ENCODE results near the gene MGRN1.

- TF ChIP-seq CTCF (IDR thresholded peaks at IDR 0.05), result no peak
- TF ChIP-seq POLR2A (IDR thresholded peaks at IDR 0.05), result no peak
- TF ChIP-seq POLR2AphosphoS5 (IDR thresholded peaks at IDR 0.05), result no peak
Observed at GRCh38 chr16:4615384-4616046, 9.1 kb upstream of the MGRN1 start.
